Nephron (organoid): ENCODE measurements around the gene EXD2.

ENCODE experiments used
- H3K27ac Mint-ChIP-seq, 3 experiments: 2 replicates each; pipeline ENCODE4 v1.8.0; 2020; ENCODE audit warnings: mixed read lengths in 3 of 3, mild to moderate bottlenecking in 2 of 3, moderate library complexity in 1 of 3
- H3K27me3 Mint-ChIP-seq: 2 replicates; pipeline ENCODE4 v1.8.0; 2021; ENCODE audit warnings: low read depth, mild to moderate bottlenecking, moderate library complexity, mixed read lengths
- H3K36me3 Mint-ChIP-seq: 2 replicates; pipeline ENCODE4 v1.8.0; 2020; ENCODE audit warnings: low read depth, mixed read lengths
- H3K4me1 Mint-ChIP-seq: 2 replicates; pipeline ENCODE4 v1.8.0; 2020; ENCODE audit warnings: mixed read lengths
- H3K4me3 Mint-ChIP-seq, 3 experiments: 2 replicates each; pipeline ENCODE4 v1.8.0; 2020; ENCODE audit warnings: mild to moderate bottlenecking in 3 of 3, mixed read lengths in 3 of 3, moderate library complexity in 2 of 3
- H3K9me3 Mint-ChIP-seq: 2 replicates; pipeline ENCODE4 v1.8.0; 2020; ENCODE audit warnings: mixed read lengths
- CTCF ChIP-seq, 3 experiments: fragments of 200-600 bp; sonication (generic); IDR thresholded peaks; one replicate each; pipeline ENCODE4 v1.5.0; 2021; ENCODE audit warnings: antibody characterized with exemption in 3 of 3; ENCODE audit not compliant: unreplicated experiment in 3 of 3

Gene EXD2

GRCh38 chr14:69261761-69262331 lies 70.5 kb downstream of the EXD2 start:
- peak overlapping the region; percentile 85 to 86 (median 85) for H3K4me3 Mint-ChIP-seq
- H3K36me3 Mint-ChIP-seq: no peaks in the 10 kb centered on the region
- H3K27ac Mint-ChIP-seq: no peak overlapping the region
- TF ChIP-seq CTCF (IDR thresholded peaks at IDR 0.05; ENCODE audit: unreplicated experiment in 3 of 3): no peak
- no peaks in the 10 kb centered on the region for H3K9me3 Mint-ChIP-seq
- peaks cover 7% of the 10 kb centered on the region for H3K4me1 Mint-ChIP-seq
- peaks cover 71% of the 10 kb centered on the region for H3K27me3 Mint-ChIP-seq

- H3K36me3 Mint-ChIP-seq: no peaks in the 10 kb centered on the region
- peaks cover 7% of the 10 kb centered on the region for H3K4me1 Mint-ChIP-seq
- peaks cover 64% of the 10 kb centered on the region for H3K27me3 Mint-ChIP-seq
- no peaks in the 10 kb centered on the region for H3K9me3 Mint-ChIP-seq
- H3K4me3 Mint-ChIP-seq: peak overlapping the region; percentile 31 to 81 (median 71)
- H3K27ac Mint-ChIP-seq: no peak overlapping the region
- no peak for TF ChIP-seq CTCF (IDR thresholded peaks at IDR 0.05; ENCODE audit: unreplicated experiment in 3 of 3)
Observed at GRCh38 chr14:69262516-69262915, 71.2 kb downstream of the EXD2 start.

GRCh38 chr14:69263364-69263763 lies 72.1 kb downstream of the EXD2 start:
- no peaks in the 10 kb centered on the region for H3K9me3 Mint-ChIP-seq
- no peak overlapping the region for H3K4me3 Mint-ChIP-seq

GRCh38 chr14:69263771-69264170 lies 72.5 kb downstream of the EXD2 start:
- Mint-ChIP-seq H3K36me3 (no peaks in the 10 kb centered on the region), H3K27me3 (peaks cover 52% of the 10 kb centered on the region), H3K4me1 (peaks cover 6% of the 10 kb centered on the region), H3K27ac (no peak overlapping the region), H3K4me3 (no peak overlapping the region), H3K9me3 (no peaks in the 10 kb centered on the region)
- no peak for TF ChIP-seq CTCF (IDR thresholded peaks at IDR 0.05; ENCODE audit: unreplicated experiment in 3 of 3)

More at GRCh38 chr14:69263364-69263763, 72.1 kb downstream of the EXD2 start:
- no peaks in the 10 kb centered on the region for H3K36me3 Mint-ChIP-seq
- no peak for TF ChIP-seq CTCF (IDR thresholded peaks at IDR 0.05; ENCODE audit: unreplicated experiment in 3 of 3)
- peaks cover 56% of the 10 kb centered on the region for H3K27me3 Mint-ChIP-seq
- no peak overlapping the region for H3K27ac Mint-ChIP-seq
- H3K4me1 Mint-ChIP-seq: peaks cover 7% of the 10 kb centered on the region

GRCh38 chr14:69266572-69267345 lies 75.5 kb downstream of the EXD2 start:
- Mint-ChIP-seq H3K4me3 (no peak overlapping the region), H3K4me1 (no peaks in the 10 kb centered on the region), H3K27me3 (peaks cover 33% of the 10 kb centered on the region), H3K27ac (no peak overlapping the region), H3K36me3 (no peaks in the 10 kb centered on the region), H3K9me3 (no peaks in the 10 kb centered on the region)
- no peak for TF ChIP-seq CTCF (IDR thresholded peaks at IDR 0.05; ENCODE audit: unreplicated experiment in 3 of 3)

GRCh38 chr14:69267492-69267891 lies 76.2 kb downstream of the EXD2 start:
- no peak for TF ChIP-seq CTCF (IDR thresholded peaks at IDR 0.05; ENCODE audit: unreplicated experiment in 3 of 3)
- no peaks in the 10 kb centered on the region for H3K36me3 Mint-ChIP-seq
- H3K27me3 Mint-ChIP-seq: peaks cover 26% of the 10 kb centered on the region
- no peaks in the 10 kb centered on the region for H3K9me3 Mint-ChIP-seq
- H3K27ac Mint-ChIP-seq: no peak overlapping the region
- no peak overlapping the region for H3K4me3 Mint-ChIP-seq
- no peaks in the 10 kb centered on the region for H3K4me1 Mint-ChIP-seq
